Mesenchymal stem cell (in vitro differentiated cells and primary cell): Measurements from ENCODE around the gene LYRM1.

Experiments used
- DNase-seq: peaks from one replicate; pipeline ENCODE4 v3.0.0-alpha.2; 2013
- H2AFZ ChIP-seq: one replicate; pipeline ENCODE4 v1.6.1; 2013; ENCODE audit warnings: low read depth, mild to moderate bottlenecking, control low read depth, inconsistent platforms, low read length, moderate library complexity
- H2AK5ac ChIP-seq: 2 replicates; pipeline ENCODE4 v1.6.1; 2013; ENCODE audit warnings: low read length, moderate library complexity, mild to moderate bottlenecking, inconsistent platforms; ENCODE audit not compliant: severe bottlenecking
- H2BK120ac ChIP-seq: one replicate; pipeline ENCODE4 v1.6.1; 2013; ENCODE audit warnings: low read depth, mild to moderate bottlenecking, inconsistent platforms, low read length, moderate library complexity
- H2BK12ac ChIP-seq, 2 experiments: one replicate each; pipeline ENCODE4 v1.6.1; 2013; ENCODE audit warnings: inconsistent platforms in 2 of 2, low read length in 2 of 2, mild to moderate bottlenecking in 2 of 2, moderate library complexity in 2 of 2, control low read depth in 1 of 2
- H2BK15ac ChIP-seq: one replicate; pipeline ENCODE4 v1.6.1; 2013; ENCODE audit warnings: mild to moderate bottlenecking, low read depth, inconsistent platforms; ENCODE audit not compliant: poor library complexity, severe bottlenecking
- H2BK5ac ChIP-seq: 2 replicates; pipeline ENCODE4 v1.6.1; 2013; ENCODE audit warnings: low read depth, mild to moderate bottlenecking, low read length, control low read depth, inconsistent platforms; ENCODE audit not compliant: poor library complexity, severe bottlenecking
- H3K14ac ChIP-seq, 2 experiments: one replicate each; pipeline ENCODE4 v1.6.1; 2013; ENCODE audit warnings: inconsistent platforms in 2 of 2, low read length in 2 of 2, control low read depth in 1 of 2, mild to moderate bottlenecking in 1 of 2, moderate library complexity in 1 of 2
- H3K18ac ChIP-seq, 2 experiments: one replicate each; pipeline ENCODE4 v1.6.1; 2013; ENCODE audit warnings: inconsistent platforms in 2 of 2, low read length in 2 of 2, control low read depth in 1 of 2, low read depth in 1 of 2, mild to moderate bottlenecking in 1 of 2
- H3K23ac ChIP-seq, 2 experiments: one replicate each; pipeline ENCODE4 v1.6.1; 2013; ENCODE audit warnings: inconsistent platforms in 2 of 2, low read length in 2 of 2, mild to moderate bottlenecking in 2 of 2, moderate library complexity in 2 of 2, control low read depth in 1 of 2
- H3K27ac ChIP-seq: 2 replicates; pipeline ENCODE4 v1.5.1; 2013; ENCODE audit warnings: mild to moderate bottlenecking, moderate library complexity, low read length, control low read depth, inconsistent platforms; ENCODE audit not compliant: poor library complexity, severe bottlenecking
- H3K27me3 ChIP-seq, 2 experiments: 2 replicates each; pipeline versions ENCODE4 v1.6.1 to v1.7.0; 2013; ENCODE audit warnings: low read length in 2 of 2, mild to moderate bottlenecking in 2 of 2, moderate library complexity in 2 of 2, control low read depth in 1 of 2, inconsistent platforms in 1 of 2; ENCODE audit not compliant: control insufficient read depth in 1 of 2, insufficient read depth in 1 of 2
- H3K36me3 ChIP-seq, 2 experiments: 2 replicates each; pipeline versions ENCODE4 v1.6.1 to v1.7.0; 2013; ENCODE audit warnings: low read length in 2 of 2, control low read depth in 1 of 2, inconsistent platforms in 1 of 2, low read depth in 1 of 2, mild to moderate bottlenecking in 1 of 2; ENCODE audit not compliant: insufficient read depth in 2 of 2, control insufficient read depth in 1 of 2
- H3K4ac ChIP-seq, 2 experiments: one replicate each; pipeline ENCODE4 v1.6.1; 2013; ENCODE audit warnings: inconsistent platforms in 2 of 2, low read length in 2 of 2, mild to moderate bottlenecking in 2 of 2, moderate library complexity in 2 of 2, control low read depth in 1 of 2, low read depth in 1 of 2
- H3K4me1 ChIP-seq: 2 replicates; pipeline ENCODE4 v1.6.1; 2013; ENCODE audit warnings: low read depth, low read length, control low read depth; ENCODE audit not compliant: control insufficient read depth, insufficient read depth
- H3K4me2 ChIP-seq: 2 replicates; pipeline ENCODE4 v1.6.1; 2013; ENCODE audit warnings: low read length, mild to moderate bottlenecking, inconsistent platforms; ENCODE audit not compliant: poor library complexity, severe bottlenecking
- H3K4me3 ChIP-seq, 2 experiments: 2 replicates each; pipeline versions ENCODE4 v1.5.1 to v1.7.0; 2013; ENCODE audit warnings: low read length in 2 of 2, mild to moderate bottlenecking in 2 of 2, control low read depth in 1 of 2, low read depth in 1 of 2; ENCODE audit not compliant: insufficient read depth in 1 of 2
- H3K79me1 ChIP-seq: replicated peaks from 2 replicates; pipeline ENCODE4 v1.6.1; 2013; ENCODE audit warnings: mild to moderate bottlenecking, control low read depth, low read length, inconsistent platforms; ENCODE audit not compliant: poor library complexity, severe bottlenecking
- H3K9ac ChIP-seq: 2 replicates; pipeline ENCODE4 v1.7.0; 2013; ENCODE audit warnings: mild to moderate bottlenecking, low read length, moderate library complexity
- H3K9me3 ChIP-seq: 2 replicates; pipeline ENCODE4 v1.7.0; 2013; ENCODE audit warnings: mild to moderate bottlenecking, low read length; ENCODE audit not compliant: control insufficient read depth
- H4K8ac ChIP-seq: one replicate; pipeline ENCODE4 v1.6.1; 2013; ENCODE audit warnings: inconsistent platforms, mild to moderate bottlenecking, low read length, moderate library complexity
- H4K91ac ChIP-seq: one replicate; pipeline ENCODE4 v1.6.1; 2013; ENCODE audit warnings: mild to moderate bottlenecking, low read length, inconsistent platforms
- WGBS: methylation state at CpG from one replicate; pipeline ENCODE4 v1.1.7; 2013; ENCODE audit warnings: mixed read lengths; 5-methylcytosine and 5-hydroxymethylcytosine counted together

Gene LYRM1

GRCh38 chr16:20883554-20884239 is 16.9 kb upstream of the LYRM1 start:
- Histone ChIP-seq H3K18ac (no peak overlapping the region), H3K4ac (no peak overlapping the region), H2BK15ac (no peak overlapping the region), H3K9me3 (no peaks in the 10 kb centered on the region), H2BK12ac (no peak overlapping the region), H3K36me3 (peaks cover 5 to 31% of the 10 kb centered on the region in 2 experiments), H4K91ac (no peak overlapping the region), H2AK5ac (no peak overlapping the region), H2BK120ac (no peak overlapping the region), H3K23ac (no peak overlapping the region), H2BK5ac (no peak overlapping the region), H4K8ac (no peak overlapping the region), H3K4me1 (peaks cover 8% of the 10 kb centered on the region), H3K27me3 (no peaks in the 10 kb centered on the region), H3K14ac (no peak overlapping the region), H3K4me3 (no peak overlapping the region), H3K27ac (no peak overlapping the region), H2AFZ (no peak overlapping the region), H3K79me1 (peaks cover 1% of the 10 kb centered on the region), H3K9ac (no peak overlapping the region), H3K4me2 (no peak overlapping the region)
- WGBS, result 90% methylated on average over 3 of the region's 5 CpGs
- DNase-seq, result no peak

- Histone ChIP-seq H3K9ac (no peak overlapping the region), H2AK5ac (no peak overlapping the region), H4K8ac (no peak overlapping the region), H3K4me2 (no peak overlapping the region), H3K4me1 (peaks cover 8% of the 10 kb centered on the region), H3K4ac (no peak overlapping the region), H3K9me3 (no peaks in the 10 kb centered on the region), H2BK15ac (no peak overlapping the region), H3K4me3 (no peak overlapping the region), H3K27me3 (no peaks in the 10 kb centered on the region), H3K36me3 (peaks cover 5 to 31% of the 10 kb centered on the region in 2 experiments), H3K18ac (no peak overlapping the region), H3K79me1 (peaks cover 1% of the 10 kb centered on the region), H4K91ac (no peak overlapping the region), H2BK5ac (no peak overlapping the region), H2BK120ac (no peak overlapping the region), H2BK12ac (no peak overlapping the region), H2AFZ (no peak overlapping the region), H3K27ac (no peak overlapping the region), H3K23ac (no peak overlapping the region), H3K14ac (no peak overlapping the region)
- no CpG with 5 or more reads among the region's 1 CpG for WGBS
- DNase-seq, result peak; percentile 87
These were observed 16.4 kb upstream of the LYRM1 start for GRCh38 chr16:20884240-20884556.

GRCh38 chr16:20886320-20886719 is 14.3 kb upstream of the LYRM1 start:
- Histone ChIP-seq H4K8ac (no peak overlapping the region), H3K36me3 (peaks cover 5 to 50% of the 10 kb centered on the region in 2 experiments), H2BK5ac (no peak overlapping the region), H2BK120ac (no peak overlapping the region), H3K18ac (no peak overlapping the region), H3K27me3 (no peaks in the 10 kb centered on the region), H3K4me2 (no peak overlapping the region), H3K23ac (no peak overlapping the region), H3K4me1 (peaks cover 9% of the 10 kb centered on the region), H3K14ac (no peak overlapping the region), H2BK15ac (no peak overlapping the region), H2AFZ (no peak overlapping the region), H2BK12ac (no peak overlapping the region), H3K4me3 (no peak overlapping the region), H3K4ac (no peak overlapping the region), H3K79me1 (peaks cover 2% of the 10 kb centered on the region), H4K91ac (no peak overlapping the region), H3K9me3 (no peaks in the 10 kb centered on the region), H3K27ac (no peak overlapping the region), H2AK5ac (peak overlapping the region; percentile 61), H3K9ac (no peak overlapping the region)
- no peak for DNase-seq
- 0% methylated on average over 1 of the region's 1 CpG for WGBS

GRCh38 chr16:20887207-20887606 is 13.4 kb upstream of the LYRM1 start:
- H3K4me2 ChIP-seq, result no peak overlapping the region
- no peak overlapping the region for H2AFZ ChIP-seq
- H2BK12ac ChIP-seq, result no peak overlapping the region
- no peak overlapping the region for H3K9ac ChIP-seq
- no peaks in the 10 kb centered on the region for H3K9me3 ChIP-seq
- H2BK5ac ChIP-seq, result no peak overlapping the region
- no peak overlapping the region for H4K8ac ChIP-seq
- H2BK15ac ChIP-seq, result no peak overlapping the region
- no peak overlapping the region for H2AK5ac ChIP-seq
- no peak for DNase-seq
- no CpG with 5 or more reads among the region's 1 CpG for WGBS
- peak overlapping the region; percentile 66 for H3K27ac ChIP-seq
- H3K18ac ChIP-seq, result no peak overlapping the region
- H3K4ac ChIP-seq, result no peak overlapping the region
- no peak overlapping the region for H3K23ac ChIP-seq
- no peak overlapping the region for H3K4me3 ChIP-seq
- H3K36me3 ChIP-seq, result peaks cover 11 to 59% of the 10 kb centered on the region in 2 experiments
- H4K91ac ChIP-seq, result no peak overlapping the region
- peaks cover 5% of the 10 kb centered on the region for H3K79me1 ChIP-seq
- peaks cover 8% of the 10 kb centered on the region for H3K4me1 ChIP-seq
- no peak overlapping the region for H3K14ac ChIP-seq
- no peaks in the 10 kb centered on the region for H3K27me3 ChIP-seq
- H2BK120ac ChIP-seq, result no peak overlapping the region
